GM21576 (cell line): ENCODE results near the gene TNP1.

Experiments used
- ATAC-seq: cut with Tn5 transposase; IDR thresholded peaks from one replicate; pipeline ENCODE4 v1.9.1; 2021; ENCODE audit warnings: mild to moderate bottlenecking, moderate library complexity; ENCODE audit not compliant: unreplicated experiment

The TNP1 gene

GRCh38 chr2:216859944-216860343 lies at the start of gene TNP1:
Gene TNP1, minus strand, starts transcription at chr2:216860064. Its CDS starts 30 bp downstream, at chr2:216860034.
- ATAC-seq: no peak

GRCh38 chr2:216908300-216908699 lies 48.4 kb upstream of the TNP1 start:
- ATAC-seq: no peak

- no peak for ATAC-seq
Measured at GRCh38 chr2:216905649-216906329, 45.9 kb upstream of the TNP1 start.

GRCh38 chr2:216904974-216905373 lies 45.1 kb upstream of the TNP1 start:
- no peak for ATAC-seq

GRCh38 chr2:216904554-216904953 lies 44.7 kb upstream of the TNP1 start:
- ATAC-seq: no peak

- no peak for ATAC-seq
Measured at GRCh38 chr2:216903470-216903869, 43.6 kb upstream of the TNP1 start.

GRCh38 chr2:216901273-216901672 lies 41.4 kb upstream of the TNP1 start:
- ATAC-seq: no peak

GRCh38 chr2:216900406-216900805 lies 40.5 kb upstream of the TNP1 start:
- no peak for ATAC-seq

- no peak for ATAC-seq
Measured at GRCh38 chr2:216897561-216898203, 37.8 kb upstream of the TNP1 start.

- no peak for ATAC-seq
Measured at GRCh38 chr2:216890138-216890537, 30.3 kb upstream of the TNP1 start.

- no peak for ATAC-seq
Measured at GRCh38 chr2:216888887-216889622, 29.2 kb upstream of the TNP1 start.

- ATAC-seq: no peak
Measured at GRCh38 chr2:216888081-216888480, 28.2 kb upstream of the TNP1 start.

GRCh38 chr2:216887138-216887537 lies 27.3 kb upstream of the TNP1 start:
- ATAC-seq: no peak

- ATAC-seq: no peak
Measured at GRCh38 chr2:216885117-216885553, 25.3 kb upstream of the TNP1 start.

GRCh38 chr2:216884347-216884746 lies 24.5 kb upstream of the TNP1 start:
- ATAC-seq: no peak

- no peak for ATAC-seq
Measured at GRCh38 chr2:216882876-216883275, 23.0 kb upstream of the TNP1 start.

- no peak for ATAC-seq
Measured at GRCh38 chr2:216881411-216881810, 21.5 kb upstream of the TNP1 start.

GRCh38 chr2:216880509-216881184 lies 20.8 kb upstream of the TNP1 start:
- ATAC-seq: no peak

- no peak for ATAC-seq
Measured at GRCh38 chr2:216879727-216880508, 20.1 kb upstream of the TNP1 start.

- no peak for ATAC-seq
Measured at GRCh38 chr2:216878072-216878471, 18.2 kb upstream of the TNP1 start.

- no peak for ATAC-seq
Measured at GRCh38 chr2:216877085-216877484, 17.2 kb upstream of the TNP1 start.
